GM18951 (cell line): Measurements from ENCODE around the gene DNAI2.

Experiments
- POLR2A ChIP-seq: IDR thresholded peaks from 4 replicates; pipeline ENCODE4 v1.6.1; 2011; ENCODE audit warnings: mild to moderate bottlenecking; ENCODE audit not compliant: insufficient read length, insufficient read depth; ENCODE audit errors: extremely low read depth
- in situ Hi-C: fragments of 300-500 bp; cut with MboI; formaldehyde crosslinking; loops from one replicate; pipeline ENCODE4 v1.12.0; 2022; ENCODE audit warnings: low sequenced_read_pairs, mixed read lengths, inconsistent platforms; ENCODE audit not compliant: unreplicated experiment

Gene DNAI2

GRCh38 chr17:74274060-74274708 is at the start of gene DNAI2:
TSS of gene DNAI2 (plus strand) at chr17:74274234. CDS start at chr17:74281818, 7,584 bp downstream.
- no peak for TF ChIP-seq POLR2A
- in situ Hi-C loops, result no loop called here

GRCh38 chr17:74224959-74225725 is 48.9 kb upstream of the DNAI2 start:
- TF ChIP-seq POLR2A, result no peak
- in situ Hi-C loops, result no loop called here

GRCh38 chr17:74226252-74226651 is 47.8 kb upstream of the DNAI2 start:
- in situ Hi-C loops, result no loop called here
- no peak for TF ChIP-seq POLR2A

- in situ Hi-C loops, result no loop called here
- no peak for TF ChIP-seq POLR2A
These were observed 46.6 kb upstream of the DNAI2 start for GRCh38 chr17:74227271-74228080.

- in situ Hi-C loops, result no loop called here
- no peak for TF ChIP-seq POLR2A
These were observed 45.6 kb upstream of the DNAI2 start for GRCh38 chr17:74228306-74228978.

- in situ Hi-C loops, result no loop called here
- TF ChIP-seq POLR2A, result no peak
These were observed 43.1 kb upstream of the DNAI2 start for GRCh38 chr17:74230896-74231295.

- TF ChIP-seq POLR2A, result no peak
- in situ Hi-C loops, result no loop called here
These were observed 41.8 kb upstream of the DNAI2 start for GRCh38 chr17:74231928-74232907.

- TF ChIP-seq POLR2A, result no peak
- in situ Hi-C loops, result no loop called here
These were observed 40.1 kb upstream of the DNAI2 start for GRCh38 chr17:74233937-74234336.

- in situ Hi-C loops, result no loop called here
- TF ChIP-seq POLR2A, result no peak
These were observed 39.5 kb upstream of the DNAI2 start for GRCh38 chr17:74234486-74234885.

GRCh38 chr17:74235040-74235581 is 38.9 kb upstream of the DNAI2 start:
- no peak for TF ChIP-seq POLR2A
- in situ Hi-C loops, result no loop called here

GRCh38 chr17:74235911-74236371 is 38.1 kb upstream of the DNAI2 start:
- no peak for TF ChIP-seq POLR2A
- in situ Hi-C loops, result no loop called here

GRCh38 chr17:74237321-74237720 is 36.7 kb upstream of the DNAI2 start:
- TF ChIP-seq POLR2A, result no peak
- in situ Hi-C loops, result no loop called here

- no peak for TF ChIP-seq POLR2A
- in situ Hi-C loops, result no loop called here
These were observed 34.9 kb upstream of the DNAI2 start for GRCh38 chr17:74239172-74239571.
